HG02938 (cell line): ENCODE measurements around the gene TTC7B.

Experiments
- ATAC-seq: cut with Tn5 transposase; IDR thresholded peaks from one replicate; pipeline ENCODE4 v1.9.1; 2021; ENCODE audit warnings: mild to moderate bottlenecking, moderate library complexity; ENCODE audit not compliant: unreplicated experiment

Gene TTC7B

GRCh38 chr14:90777830-90778485, 38.3 kb downstream of the TTC7B start:
- ATAC-seq, result no peak

GRCh38 chr14:90777358-90777757, 38.9 kb downstream of the TTC7B start:
- ATAC-seq, result no peak

DNA sequence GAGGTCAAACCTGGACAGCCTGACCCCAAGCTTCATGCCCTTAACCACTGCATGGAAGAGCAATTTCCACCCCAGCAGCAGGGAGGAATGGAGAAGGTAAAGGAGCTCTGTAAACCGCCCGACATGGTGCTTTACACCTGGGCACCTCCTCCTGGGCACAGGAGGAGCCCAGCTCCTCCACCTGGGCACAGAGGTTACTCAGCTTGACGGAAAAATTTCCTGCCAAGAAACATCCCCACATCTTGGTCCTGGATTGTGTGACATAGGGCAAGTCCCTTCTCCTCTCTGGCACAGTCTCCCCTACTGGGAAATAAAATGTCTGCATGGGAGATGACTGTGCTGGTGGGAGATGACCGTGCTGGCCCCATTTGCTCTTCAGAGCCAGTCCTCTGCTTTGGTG, 40.8 kb downstream of the TTC7B start:
- no peak for ATAC-seq

DNA sequence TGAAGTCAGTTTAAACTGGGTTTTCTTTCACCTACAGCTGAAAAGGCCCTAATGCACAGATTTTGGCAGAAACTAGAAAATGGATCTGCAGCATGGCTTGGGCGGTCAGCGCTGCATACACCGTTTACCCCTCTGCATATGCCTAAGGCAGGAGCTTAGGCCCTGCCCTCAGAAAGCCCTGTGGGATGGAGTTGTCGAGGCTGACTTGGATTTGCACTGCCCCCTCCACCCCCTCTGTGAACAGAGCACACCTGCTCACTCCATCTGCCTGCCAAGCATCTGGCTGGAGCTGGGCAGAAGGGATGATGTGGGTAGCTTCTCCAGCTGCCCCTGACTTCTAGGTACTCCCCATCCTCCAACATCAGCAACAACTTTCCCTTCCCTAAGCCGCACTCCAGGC, 41.9 kb downstream of the TTC7B start:
- no peak for ATAC-seq

DNA sequence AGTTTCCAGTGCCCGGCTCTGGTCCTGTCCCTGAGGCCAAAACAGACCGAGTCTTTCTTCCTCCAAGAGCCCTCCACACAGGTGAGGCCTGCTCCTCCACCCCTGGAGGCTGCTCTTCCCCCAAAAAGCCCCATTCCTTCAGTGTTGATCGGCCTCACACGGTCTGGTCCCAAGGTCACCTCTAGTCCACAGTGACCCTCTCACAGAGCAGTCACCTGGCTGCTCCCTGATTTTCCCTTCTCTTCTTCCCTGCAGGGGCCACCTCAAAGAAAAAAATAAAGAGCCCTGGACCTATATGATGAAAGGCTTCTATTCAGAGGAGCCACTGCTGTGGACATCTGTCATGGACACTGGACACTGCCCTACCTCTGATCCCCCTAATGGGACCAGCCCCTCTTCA, 42.5 kb downstream of the TTC7B start:
- ATAC-seq, result no peak

DNA sequence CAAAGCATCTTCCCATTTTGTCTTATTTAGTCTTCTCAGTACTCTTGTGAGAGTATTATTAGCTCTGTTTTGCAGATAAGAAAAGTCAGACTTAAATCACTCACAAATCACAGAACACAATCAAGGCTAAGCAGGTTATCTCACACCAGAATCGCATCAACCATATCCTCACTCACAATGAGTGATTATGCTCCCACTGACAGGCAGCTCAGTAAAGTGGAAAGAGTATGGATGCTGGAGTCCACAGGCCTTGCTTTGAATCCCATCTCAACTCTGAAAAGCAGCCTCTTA, 43.1 kb downstream of the TTC7B start:
- no peak for ATAC-seq

DNA sequence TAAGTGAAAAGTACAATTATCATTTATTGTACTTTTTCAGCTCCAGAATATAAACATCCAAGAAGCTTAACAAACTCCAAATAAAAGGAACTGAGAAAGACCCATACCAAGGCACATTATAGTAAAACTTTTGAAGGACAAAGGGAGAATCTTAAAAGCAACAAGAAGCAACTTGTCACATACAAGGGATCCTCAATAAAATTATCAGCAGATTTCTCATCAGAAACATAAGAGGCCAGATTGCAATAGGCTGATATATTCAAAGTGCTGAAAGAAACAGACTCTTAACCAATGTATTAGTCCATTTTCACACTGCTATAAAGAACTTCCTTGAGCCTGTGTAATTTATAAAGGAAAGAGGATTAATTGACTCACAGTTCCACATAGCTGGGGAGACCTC, 48.3 kb downstream of the TTC7B start:
- ATAC-seq, result no peak

DNA sequence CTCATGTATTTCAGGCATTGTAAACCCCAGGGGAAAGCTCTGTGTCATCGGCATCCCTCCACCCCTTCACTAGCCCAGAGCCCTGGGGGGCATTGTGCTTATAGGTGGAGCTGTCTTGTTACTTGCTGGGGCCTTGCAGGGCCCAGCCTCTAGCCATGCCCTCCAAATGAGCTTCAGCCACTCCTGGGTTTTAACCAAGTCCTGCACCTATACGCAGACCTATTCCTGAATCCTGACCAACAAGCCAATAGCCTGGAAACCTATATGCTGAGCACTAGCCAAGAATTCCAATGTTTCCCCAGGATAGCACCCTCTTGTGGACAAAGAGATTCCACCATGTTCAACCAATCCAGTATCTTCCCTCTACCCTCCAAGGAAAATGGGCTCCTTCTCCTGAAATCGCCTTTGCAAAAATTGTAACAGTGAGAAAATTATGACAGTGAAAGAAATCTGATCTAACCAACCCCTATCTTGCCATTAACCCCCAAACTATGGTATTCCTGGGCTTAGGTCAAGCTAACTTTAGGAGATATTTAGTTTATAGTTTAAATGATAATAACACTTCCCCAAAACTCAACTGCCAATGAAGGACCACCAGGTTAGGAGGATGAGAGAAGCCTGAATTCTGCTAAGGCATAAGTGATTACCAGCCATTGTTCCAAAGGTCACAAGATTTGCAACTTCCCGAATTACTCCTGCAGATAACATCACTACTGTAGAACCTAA, 55.5 kb downstream of the TTC7B start:
- no peak for ATAC-seq

- ATAC-seq, result no peak
Observed at GRCh38 chr14:90760078-90760444, 56.2 kb downstream of the TTC7B start.

DNA sequence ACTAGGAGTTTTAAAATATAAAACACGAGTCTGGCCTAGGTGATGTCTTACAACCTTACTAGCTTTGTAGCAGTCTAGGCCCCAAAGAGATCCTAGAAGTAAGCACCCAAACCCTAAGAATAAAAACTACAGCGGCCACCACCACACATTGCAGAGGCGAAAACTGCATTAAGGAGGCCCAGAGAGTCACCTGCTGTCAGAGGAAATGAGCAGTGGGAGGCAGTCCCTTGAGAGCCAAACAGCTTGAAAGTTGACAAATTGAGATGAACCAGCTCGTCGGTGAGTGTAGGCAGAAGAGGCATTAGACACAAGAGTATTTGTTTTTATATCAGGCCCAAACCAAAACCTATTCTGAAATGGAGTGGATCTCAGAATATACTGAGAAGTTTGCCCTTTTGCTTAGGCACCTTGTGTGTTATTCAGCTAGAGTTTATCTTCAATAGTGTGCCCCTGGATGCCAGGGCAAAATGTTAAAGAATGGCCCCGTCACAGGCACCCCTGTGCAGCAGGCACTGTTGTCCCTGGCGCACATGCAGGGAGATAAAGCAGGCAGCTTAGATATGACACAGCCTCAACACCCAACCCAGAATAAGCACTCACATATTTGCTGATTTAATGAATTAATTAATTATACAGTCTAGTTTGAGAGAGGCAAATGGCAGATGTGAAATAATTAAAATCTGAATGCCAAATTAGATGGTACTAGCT, 56.7 kb downstream of the TTC7B start:
- ATAC-seq, result peak; percentile 45

- ATAC-seq, result peak; percentile 28
Observed at GRCh38 chr14:90758959-90759358, 57.3 kb downstream of the TTC7B start.

DNA sequence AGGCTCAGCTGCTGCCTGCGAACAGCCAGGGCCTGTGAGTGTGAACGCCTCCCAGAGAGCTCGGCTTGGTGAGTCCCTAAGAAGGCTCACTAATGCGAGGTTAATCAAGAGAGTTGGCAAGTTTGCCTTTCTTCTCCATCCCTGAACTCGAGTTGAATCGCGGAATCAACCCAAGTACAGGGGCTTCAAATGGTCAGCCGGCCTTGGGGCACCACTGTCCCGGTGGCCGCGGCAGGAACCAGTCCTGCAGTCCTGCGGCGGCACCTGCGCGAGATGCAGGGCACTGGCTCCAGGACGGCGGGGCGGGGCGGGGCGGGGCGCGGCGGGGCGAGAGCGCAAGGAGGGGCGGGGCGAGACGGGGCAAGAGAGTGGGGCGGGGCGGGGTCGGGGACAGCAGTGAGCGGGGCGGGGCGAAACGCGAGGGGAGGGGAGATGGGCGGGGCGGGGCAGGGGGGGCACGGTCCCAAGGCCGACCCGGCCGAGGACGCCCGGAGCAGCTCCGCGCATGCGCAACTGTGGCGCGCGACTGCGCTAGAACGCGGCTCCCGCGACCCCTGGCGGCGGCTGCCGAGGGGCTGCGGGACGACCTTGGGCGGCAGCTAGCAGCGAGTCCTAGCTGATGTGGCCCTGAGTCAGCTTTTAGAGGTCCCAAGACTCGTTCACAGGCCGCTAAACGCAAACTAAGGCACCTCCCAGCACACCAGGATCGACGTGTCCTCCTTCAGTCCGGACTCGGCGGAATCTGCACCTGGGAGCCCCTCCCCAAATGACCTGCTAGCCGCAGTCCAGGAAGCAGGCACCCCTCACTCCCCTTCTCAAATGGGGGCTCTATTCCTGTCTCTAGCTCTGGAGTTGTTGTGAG, 58.0 kb downstream of the TTC7B start:
- ATAC-seq, result peak; percentile 76

- no peak for ATAC-seq
Observed at GRCh38 chr14:90757452-90757851, 58.8 kb downstream of the TTC7B start.

DNA sequence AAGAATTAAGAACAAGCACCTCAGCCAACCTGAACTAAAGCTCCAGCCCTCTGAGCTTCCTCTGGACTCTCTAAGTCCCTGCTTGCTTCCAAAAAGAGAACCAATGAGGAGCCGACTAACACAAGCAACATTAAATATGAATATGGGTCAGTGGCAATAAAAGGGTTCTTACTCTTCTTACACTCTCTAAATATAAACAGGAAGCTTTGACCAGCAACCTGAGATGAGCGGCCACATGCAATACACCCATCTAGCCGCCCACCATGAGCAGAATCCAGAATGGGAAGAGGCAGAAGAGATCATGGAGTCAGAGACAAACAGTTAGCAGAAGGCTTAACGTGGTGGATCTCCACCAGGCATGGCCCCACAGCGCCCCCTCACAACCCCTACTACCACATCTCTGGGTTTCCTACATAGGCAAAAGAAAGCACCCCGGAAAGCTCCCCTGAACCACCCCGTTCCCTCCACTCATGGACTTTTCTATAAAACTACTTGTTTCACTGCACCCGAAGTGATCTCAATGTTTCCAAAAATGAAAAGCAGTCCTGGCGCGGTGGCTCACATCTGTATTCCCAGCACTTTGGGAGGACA, 59.4 kb downstream of the TTC7B start:
- ATAC-seq, result no peak

- no peak for ATAC-seq
Observed at GRCh38 chr14:90755661-90756304, 60.4 kb downstream of the TTC7B start.

- no peak for ATAC-seq
Observed at GRCh38 chr14:90753456-90754005, 62.7 kb downstream of the TTC7B start.

DNA sequence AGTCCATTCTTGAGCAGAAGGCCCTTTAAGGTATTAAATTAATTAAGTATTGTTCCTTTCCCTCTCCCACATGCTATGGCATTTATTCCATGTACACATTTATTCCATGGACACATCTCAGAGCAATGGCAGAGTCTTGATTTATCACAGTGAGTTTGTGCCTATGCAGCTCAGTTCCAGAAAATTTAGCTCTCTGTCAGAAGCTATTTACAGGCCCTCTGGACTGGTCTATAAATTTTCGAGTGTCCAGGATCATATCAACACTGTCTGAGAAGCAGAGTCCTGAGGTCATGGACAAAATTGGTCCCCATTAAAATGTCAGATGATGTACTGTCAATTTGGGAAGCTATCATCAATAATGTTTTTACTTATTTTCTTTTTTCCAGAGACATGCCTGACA, 65.5 kb downstream of the TTC7B start:
- ATAC-seq, result no peak

GRCh38 chr14:90750191-90750590, 66.0 kb downstream of the TTC7B start:
- no peak for ATAC-seq

DNA sequence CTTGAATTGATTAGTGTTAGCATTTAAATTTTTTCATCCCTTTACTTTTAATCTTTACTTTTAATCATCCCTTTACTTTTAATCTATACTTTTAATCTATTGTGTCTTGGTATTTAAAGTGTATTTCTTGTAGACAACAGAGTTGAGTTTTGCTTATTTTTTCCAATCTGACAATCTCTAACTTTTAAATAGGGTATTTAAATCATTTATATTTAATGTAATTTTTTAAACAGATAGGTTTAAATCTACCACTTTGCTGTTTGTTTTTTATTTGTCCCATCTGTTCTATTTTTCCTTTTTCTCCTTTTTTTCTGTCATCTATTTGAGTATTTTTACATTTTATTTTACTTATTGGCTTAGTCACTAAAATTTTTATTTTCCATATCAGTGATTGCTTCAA, 68.3 kb downstream of the TTC7B start:
- ATAC-seq, result no peak

GRCh38 chr14:90743826-90744225, 72.4 kb downstream of the TTC7B start:
- no peak for ATAC-seq
